Activated naive CD4-positive, alpha-beta T cell treated with anti-CD3 and anti-CD28 coated beads for 36 hours (primary cell): ENCODE data around the gene GPR155. TPM values are rescaled to one million over a fixed set of nuclear protein-coding genes. Genes with fewer than 3 reads are reported as not detected.

ENCODE experiments used
- CTCF ChIA-PET: fragments of 350-600 bp; sonication (Branson Sonifier 250); formaldehyde crosslinking; loops from one replicate; lab custom pipeline; 2021; ENCODE audit warnings: antibody characterized with exemption; lab: Charles Lee
- DNase-seq: peaks from one replicate; pipeline ENCODE4 v3.0.0-alpha.2; 2020
- H3K27ac Mint-ChIP-seq: one replicate; pipeline ENCODE4 v1.8.0; 2021; ENCODE audit warnings: mild to moderate bottlenecking, mixed read lengths
- H3K27me3 Mint-ChIP-seq: one replicate; pipeline ENCODE4 v1.8.0; 2021; ENCODE audit warnings: low read depth, mixed read lengths
- H3K36me3 Mint-ChIP-seq: one replicate; pipeline ENCODE4 v1.8.0; 2021; ENCODE audit warnings: low read depth, mixed read lengths
- H3K4me1 Mint-ChIP-seq: one replicate; pipeline ENCODE4 v1.8.0; 2021; ENCODE audit warnings: low read depth, mixed read lengths
- H3K4me3 Mint-ChIP-seq: one replicate; pipeline ENCODE4 v1.8.0; 2021; ENCODE audit warnings: mild to moderate bottlenecking, moderate library complexity, mixed read lengths
- H3K9me3 Mint-ChIP-seq: one replicate; pipeline ENCODE4 v1.8.0; 2021; ENCODE audit warnings: mixed read lengths
- intact Hi-C: fragments of 100-400 bp; cut with micrococcal nuclease; formaldehyde crosslinking; loops from one replicate; pipeline ENCODE4 v1.15.1; 2023
- total RNA-seq, 2 experiments: library from RNA; stranded (reverse); gene quantifications; one replicate each; pipeline ENCODE4 v1.2.3, GENCODE V29; 2021

GPR155 gene
- total RNA-seq, 2 experiments from 2014 or later = 9.2 to 11.0 TPM

DNA sequence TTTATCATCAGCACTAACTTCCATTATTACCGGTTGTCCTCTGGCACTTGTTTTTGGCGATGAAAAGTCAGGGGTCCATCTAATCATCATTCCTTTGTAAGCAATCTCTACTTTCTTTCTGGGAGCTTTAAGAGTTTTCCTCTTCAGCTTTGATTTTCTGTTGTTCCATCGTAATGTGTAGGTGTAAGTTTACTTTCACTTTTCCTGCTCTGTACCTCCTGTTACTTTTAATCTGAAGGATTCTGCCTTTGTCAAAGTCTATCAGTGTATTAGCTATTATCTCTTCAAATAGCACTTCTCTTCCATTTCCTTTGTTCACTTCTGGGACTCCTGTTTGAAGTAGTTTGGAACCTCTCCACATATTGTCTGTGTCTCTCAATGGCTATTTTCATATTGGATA is 25.5 kb upstream of the GPR155 start:
- DNase-seq = no peak
- CTCF ChIA-PET = interaction anchor here (1.1 kb wide), 1 partner anchor 35 kb away, joined by 4 read pairs; no protein-coding TSS in a partner anchor
- intact Hi-C loops = loop anchor here (2.0 kb wide), 1 partner anchor 20 kb away; no protein-coding TSS in a partner anchor
- no peak overlapping the region for H3K27ac Mint-ChIP-seq
- H3K9me3 Mint-ChIP-seq = peaks cover 28% of the 10 kb centered on the region
- peaks cover 23% of the 10 kb centered on the region for H3K4me1 Mint-ChIP-seq
- H3K4me3 Mint-ChIP-seq = no peak overlapping the region
- H3K36me3 Mint-ChIP-seq = peaks cover 10% of the 10 kb centered on the region
- no peaks in the 10 kb centered on the region for H3K27me3 Mint-ChIP-seq

DNA sequence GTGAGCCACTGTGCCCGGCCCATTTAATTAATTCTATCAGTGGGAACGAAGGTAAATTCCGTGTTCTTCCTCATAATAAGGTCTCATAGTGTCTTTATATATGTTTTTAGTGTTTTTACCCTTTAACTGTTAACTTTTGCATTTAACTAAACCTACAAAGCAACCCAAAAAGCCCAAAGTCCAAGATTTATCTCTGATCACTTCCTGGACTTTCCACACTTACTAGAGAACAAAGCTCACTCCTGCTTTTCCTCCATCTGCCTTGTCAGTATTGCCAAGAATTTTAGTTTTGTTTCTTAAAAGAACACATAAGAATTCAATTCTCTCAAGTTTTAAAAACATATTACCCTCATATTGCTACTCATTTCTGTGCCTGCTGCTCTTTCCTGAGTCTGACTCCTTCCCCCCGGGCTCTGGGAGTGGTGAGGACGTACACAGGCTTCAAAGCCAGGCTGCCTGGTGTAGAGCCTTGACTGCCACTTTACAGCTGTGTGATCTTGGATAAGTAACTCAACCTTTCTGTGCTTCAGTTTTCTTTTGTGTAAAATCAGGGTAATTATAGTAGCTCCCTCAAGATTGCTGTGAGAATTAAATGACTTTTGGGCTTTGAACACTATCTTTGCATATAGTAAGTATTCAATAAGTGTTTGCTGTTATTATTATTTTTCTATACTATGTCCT is 24.9 kb upstream of the GPR155 start:
- CTCF ChIA-PET = interaction anchor here (1.1 kb wide), 1 partner anchor 36 kb away, joined by 4 read pairs; no protein-coding TSS in a partner anchor
- no peak overlapping the region for H3K4me3 Mint-ChIP-seq
- no peak for DNase-seq
- H3K36me3 Mint-ChIP-seq = peaks cover 10% of the 10 kb centered on the region
- intact Hi-C loops = loop anchor here (2.0 kb wide), 1 partner anchor 19 kb away; no protein-coding TSS in a partner anchor
- H3K27me3 Mint-ChIP-seq = no peaks in the 10 kb centered on the region
- H3K4me1 Mint-ChIP-seq = peaks cover 21% of the 10 kb centered on the region
- H3K9me3 Mint-ChIP-seq = peaks cover 32% of the 10 kb centered on the region
- no peak overlapping the region for H3K27ac Mint-ChIP-seq

DNA sequence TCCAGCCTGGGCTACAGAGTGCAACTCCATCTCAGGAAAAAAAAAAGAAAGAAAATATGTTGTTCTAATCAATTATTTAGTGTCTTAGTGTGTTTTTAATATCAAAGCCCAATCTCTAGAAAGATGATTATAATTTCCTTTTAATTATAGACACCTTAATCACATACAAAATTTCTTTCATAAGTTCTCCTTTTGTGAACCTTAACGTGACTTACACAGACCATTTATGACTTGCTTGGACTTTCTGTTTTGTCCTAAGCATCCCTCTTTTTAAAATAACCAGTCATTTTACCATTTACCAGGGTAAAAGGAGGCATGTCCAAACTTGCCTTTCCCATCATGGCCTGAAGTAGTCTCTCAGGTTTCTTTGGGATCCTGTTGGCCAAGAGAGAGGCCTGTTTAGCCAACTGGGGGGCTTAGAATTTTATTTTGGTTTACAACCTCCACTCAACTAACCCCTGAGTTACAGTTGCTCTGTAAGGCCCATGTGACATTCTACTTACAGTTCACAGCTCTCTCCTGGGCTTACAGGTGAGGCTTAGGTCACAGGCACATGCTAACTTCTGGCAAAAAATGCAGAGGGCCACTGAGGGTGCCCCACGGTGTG is 23.9 kb upstream of the GPR155 start:
- H3K9me3 Mint-ChIP-seq = peaks cover 32% of the 10 kb centered on the region
- H3K27me3 Mint-ChIP-seq = no peaks in the 10 kb centered on the region

DNA sequence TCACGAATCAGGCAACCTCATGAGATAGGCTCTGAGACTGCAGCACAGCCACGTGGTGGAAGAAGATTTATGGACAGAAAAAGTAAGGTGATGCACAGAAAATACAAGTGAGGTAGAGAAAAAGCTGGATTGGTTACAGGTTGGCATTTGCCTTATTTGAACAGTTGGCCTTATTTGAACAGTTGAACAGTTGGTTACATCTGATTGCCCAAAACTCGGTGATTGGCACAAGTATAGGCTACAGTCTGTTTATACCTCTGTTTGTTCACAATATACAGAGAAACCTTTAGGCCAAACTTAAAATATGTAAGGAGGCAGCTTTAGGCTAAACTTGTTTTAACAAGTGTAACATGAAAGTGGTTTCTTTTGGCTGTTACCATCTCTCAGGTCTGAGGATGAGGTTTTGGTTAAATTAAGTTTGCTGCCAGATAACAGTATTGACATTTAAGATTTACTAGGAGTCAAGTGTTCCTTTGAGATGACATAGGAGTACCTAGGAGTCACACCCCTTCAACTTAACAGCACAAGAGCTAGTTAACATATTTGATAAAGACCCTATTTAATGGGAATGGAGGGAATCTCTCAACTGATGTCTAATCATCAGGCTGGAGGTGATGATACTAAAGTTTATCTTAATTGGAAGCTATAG is 16.5 kb upstream of the GPR155 start:
- peaks cover 4% of the 10 kb centered on the region for H3K9me3 Mint-ChIP-seq
- H3K36me3 Mint-ChIP-seq = no peaks in the 10 kb centered on the region
- H3K27ac Mint-ChIP-seq = no peak overlapping the region
- CTCF ChIA-PET = interaction anchor here (0.9 to 1.8 kb wide), 3 partner anchors 9 to 42 kb away, joined by 3 to 7 read pairs (median 5); partner anchors contain the start of gene GPR155
- intact Hi-C loops = no loop called here
- H3K4me3 Mint-ChIP-seq = no peak overlapping the region
- no peaks in the 10 kb centered on the region for H3K27me3 Mint-ChIP-seq
- no peaks in the 10 kb centered on the region for H3K4me1 Mint-ChIP-seq
- no peak for DNase-seq

More for the DNA sequence above, 23.9 kb upstream of the GPR155 start:
- intact Hi-C loops = no loop called here
- Mint-ChIP-seq H3K4me1 (peaks cover 15% of the 10 kb centered on the region), H3K27ac (no peak overlapping the region), H3K36me3 (peaks cover 10% of the 10 kb centered on the region), H3K4me3 (no peak overlapping the region)
- CTCF ChIA-PET = interaction anchor here (0.6 kb wide), 1 partner anchor 48 kb away, joined by 5 read pairs; no protein-coding TSS in a partner anchor
- DNase-seq = no peak

DNA sequence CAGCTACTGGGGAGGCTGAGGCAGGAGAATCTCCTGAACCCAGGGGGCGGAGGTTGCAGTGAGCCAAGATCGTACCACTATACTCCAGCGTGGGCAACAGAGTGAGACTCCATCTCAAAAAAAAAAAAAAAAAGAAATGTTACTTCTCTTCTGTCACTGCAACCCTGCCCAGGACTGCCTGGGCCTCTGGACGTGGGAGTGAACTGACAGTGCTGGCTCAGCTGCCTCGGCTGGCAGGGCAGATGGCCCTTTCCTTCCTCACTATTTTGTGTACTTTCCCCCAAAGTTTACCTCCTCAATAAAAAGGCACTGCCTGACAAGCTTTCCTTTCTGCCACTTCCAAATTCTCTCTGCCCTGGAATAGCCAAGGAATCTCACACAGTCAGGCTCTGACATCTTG is 12.5 kb upstream of the GPR155 start:
- Mint-ChIP-seq H3K27ac (no peak overlapping the region), H3K9me3 (no peaks in the 10 kb centered on the region), H3K27me3 (no peaks in the 10 kb centered on the region), H3K4me1 (peaks cover 23% of the 10 kb centered on the region), H3K4me3 (no peak overlapping the region), H3K36me3 (no peaks in the 10 kb centered on the region)
- CTCF ChIA-PET = interaction anchor here (1.0 kb wide), 1 partner anchor 21 kb away, joined by 3 read pairs; no protein-coding TSS in a partner anchor
- no peak for DNase-seq
- intact Hi-C loops = loop anchor here (10.0 kb wide), 1 partner anchor 335 kb away; no protein-coding TSS in a partner anchor

DNA sequence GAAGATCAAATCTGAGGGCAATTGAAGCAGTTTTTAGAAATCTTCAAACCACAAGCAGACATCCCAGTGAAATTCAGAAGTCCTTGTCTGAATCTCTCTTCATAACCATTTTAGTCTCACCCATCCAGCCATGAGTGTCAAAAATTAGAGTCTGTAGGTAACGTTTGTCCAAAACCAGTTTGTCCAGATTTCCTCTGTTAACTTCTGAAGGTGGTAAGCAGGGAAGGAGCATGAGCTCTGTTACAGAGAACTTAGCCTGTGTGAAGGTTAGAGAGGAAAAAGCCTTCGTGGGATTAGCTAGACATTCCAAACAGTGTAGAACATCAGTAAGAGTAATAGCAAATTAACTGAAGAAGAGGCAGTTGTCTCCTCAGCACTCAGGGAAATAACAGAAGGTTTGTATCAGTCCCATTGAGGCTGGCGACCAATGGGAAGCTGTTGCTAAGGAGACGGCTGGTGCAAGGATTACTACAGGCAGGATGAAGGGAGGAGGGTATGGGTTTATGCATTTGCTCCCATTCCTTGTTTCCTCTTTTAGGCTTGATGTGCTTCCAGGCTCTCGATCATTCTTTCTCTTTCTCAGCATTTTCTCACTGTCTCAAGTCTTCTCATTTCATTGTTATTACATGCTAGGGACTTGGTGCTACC is 8.7 kb upstream of the GPR155 start:
- Mint-ChIP-seq H3K4me3 (no peak overlapping the region), H3K36me3 (no peaks in the 10 kb centered on the region), H3K9me3 (no peaks in the 10 kb centered on the region), H3K27me3 (no peaks in the 10 kb centered on the region), H3K27ac (no peak overlapping the region), H3K4me1 (peaks cover 52% of the 10 kb centered on the region)
- intact Hi-C loops = loop anchor here (10.0 kb wide), 1 partner anchor 339 kb away; no protein-coding TSS in a partner anchor
- CTCF ChIA-PET = interaction anchor here (0.8 to 4.1 kb wide), 5 partner anchors 11 to 51 kb away, joined by 3 to 15 read pairs (median 3); no protein-coding TSS in a partner anchor
- no peak for DNase-seq

DNA sequence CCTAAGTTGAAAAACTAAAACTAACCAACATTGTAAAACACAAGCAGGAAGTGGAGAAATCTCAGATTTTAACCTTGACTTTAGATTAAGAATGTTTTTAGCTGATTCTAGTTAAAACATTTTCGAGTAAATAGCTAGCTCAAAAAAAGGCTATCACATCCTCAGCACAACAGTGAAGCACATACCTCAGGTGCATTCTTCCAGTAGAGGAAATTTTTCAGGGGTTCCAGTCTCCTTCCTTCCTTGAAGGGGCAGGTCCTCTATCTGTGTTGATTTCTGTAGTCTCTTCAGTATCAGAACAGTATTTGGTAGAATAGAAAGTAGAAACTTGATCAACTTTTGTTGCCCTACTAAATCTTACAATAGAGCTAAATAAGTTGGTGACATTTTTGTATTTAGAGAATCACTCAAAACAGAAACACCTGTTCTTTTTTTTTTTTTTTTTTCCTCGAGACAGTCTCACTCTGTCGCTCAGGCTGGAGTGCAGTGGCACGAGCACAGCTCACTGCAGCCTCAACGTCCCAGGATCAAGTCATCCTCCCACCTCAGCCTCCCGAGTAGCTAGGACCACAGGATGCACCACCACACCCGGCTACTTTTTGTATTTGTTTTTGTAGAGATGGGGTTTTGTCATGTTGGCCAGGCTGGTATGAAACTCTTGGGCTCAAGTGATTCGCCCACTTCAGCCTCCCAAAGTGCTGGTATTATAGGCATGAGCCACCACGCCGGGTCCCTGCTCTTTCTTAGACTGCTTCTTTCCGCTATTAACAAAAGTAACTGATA is 6.9 kb upstream of the GPR155 start:
- peak; percentile 46 for DNase-seq
- Mint-ChIP-seq H3K27ac (peak overlapping the region; percentile 96), H3K4me1 (peaks cover 66% of the 10 kb centered on the region), H3K9me3 (peaks cover 3% of the 10 kb centered on the region), H3K36me3 (peaks cover 3% of the 10 kb centered on the region), H3K27me3 (no peaks in the 10 kb centered on the region), H3K4me3 (peak overlapping the region; percentile 69)
- CTCF ChIA-PET = interaction anchor here (0.6 to 4.1 kb wide), 12 partner anchors 10 to 195 kb away, joined by 3 to 15 read pairs (median 4); partner anchors contain the start of gene WIPF1
- intact Hi-C loops = loop anchor here (1.0 to 10.0 kb wide), 8 partner anchors 8 to 687 kb away; partner anchors contain the start of gene ATP5MC3

DNA sequence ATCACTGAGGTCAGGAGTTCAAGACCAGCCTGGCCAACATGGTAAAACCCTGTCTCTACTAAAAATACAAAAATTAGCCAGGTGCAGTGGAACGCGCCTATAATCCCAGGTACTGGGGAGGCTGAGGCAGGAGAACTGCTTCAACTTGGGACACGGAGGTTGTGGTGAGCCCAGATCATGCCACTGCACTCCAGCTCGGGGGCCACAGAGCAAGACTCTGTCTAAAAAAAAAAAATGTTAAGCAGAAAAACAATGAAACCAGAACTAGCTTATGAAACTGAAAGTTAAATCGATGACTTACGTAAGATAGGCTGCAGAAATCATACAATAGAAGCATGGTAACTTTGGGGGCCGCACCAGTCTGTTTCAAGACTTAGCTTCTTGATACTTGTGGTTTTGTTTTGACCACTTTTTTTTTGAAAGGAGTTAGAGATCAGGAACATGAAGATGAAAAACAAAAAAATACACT is 6.2 kb upstream of the GPR155 start:
- Mint-ChIP-seq H3K27me3 (no peaks in the 10 kb centered on the region), H3K27ac (peak overlapping the region; percentile 96), H3K4me3 (peak overlapping the region; percentile 69), H3K9me3 (peaks cover 3% of the 10 kb centered on the region), H3K36me3 (peaks cover 3% of the 10 kb centered on the region), H3K4me1 (peaks cover 74% of the 10 kb centered on the region)
- peak; percentile 83 for DNase-seq
- intact Hi-C loops = loop anchor here (1.0 to 10.0 kb wide), 8 partner anchors 8 to 688 kb away; partner anchors contain the start of gene ATP5MC3
- CTCF ChIA-PET = interaction anchor here (0.6 to 4.1 kb wide), 12 partner anchors 9 to 1526 kb away, joined by 3 to 15 read pairs (median 4); partner anchors contain the start of gene WIPF1

DNA sequence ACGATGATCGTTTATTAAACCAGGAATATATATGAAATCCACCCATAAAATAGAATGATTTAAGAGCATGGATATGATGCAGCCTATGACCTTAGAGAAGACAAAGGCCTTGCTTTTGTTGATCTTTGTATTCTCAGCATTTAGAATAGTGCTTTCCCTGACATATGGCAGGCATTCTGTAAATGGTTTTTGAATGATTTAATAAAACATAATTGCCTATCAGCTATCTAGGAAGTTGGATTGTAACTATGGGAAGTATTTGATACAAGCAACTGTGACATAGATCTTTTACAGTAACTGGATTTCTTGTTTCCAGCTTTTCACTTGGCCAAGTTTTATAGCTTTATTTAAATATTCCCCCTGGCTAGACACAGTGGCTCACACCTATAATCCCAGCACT is 5.1 kb upstream of the GPR155 start:
- no peak for DNase-seq
- intact Hi-C loops = loop anchor here (2.0 to 10.0 kb wide), 3 partner anchors 21 to 689 kb away; partner anchors contain the start of gene ATP5MC3
- Mint-ChIP-seq H3K36me3 (peaks cover 3% of the 10 kb centered on the region), H3K4me3 (peak overlapping the region; percentile 28), H3K9me3 (peaks cover 3% of the 10 kb centered on the region), H3K4me1 (peaks cover 75% of the 10 kb centered on the region), H3K27ac (peak overlapping the region; percentile 68), H3K27me3 (no peaks in the 10 kb centered on the region)
- CTCF ChIA-PET = interaction anchor here (1.4 to 4.1 kb wide), 3 partner anchors 55 to 196 kb away, joined by 3 to 15 read pairs (median 7); no protein-coding TSS in a partner anchor

DNA sequence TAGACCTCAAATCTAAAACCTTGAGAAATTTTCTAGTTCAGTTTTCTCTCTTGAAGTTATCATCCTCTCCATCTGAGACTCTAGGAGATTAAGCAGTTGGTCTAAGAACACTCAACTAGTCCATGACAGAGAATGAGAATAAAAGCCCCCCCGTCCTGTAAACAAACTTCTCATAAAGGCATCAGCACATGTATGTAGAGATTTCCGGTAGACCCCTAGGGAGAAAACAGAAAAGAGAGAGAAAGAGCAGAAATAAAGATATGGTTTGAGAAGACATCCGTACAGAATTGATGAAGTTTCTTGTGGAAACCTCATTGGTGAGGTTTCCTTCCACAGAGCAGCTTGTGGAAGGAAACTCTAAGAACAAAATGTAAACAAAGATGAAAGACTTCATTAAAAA is 3.2 kb upstream of the GPR155 start:
- Mint-ChIP-seq H3K36me3 (peaks cover 5% of the 10 kb centered on the region), H3K27me3 (no peaks in the 10 kb centered on the region), H3K9me3 (peaks cover 3% of the 10 kb centered on the region), H3K4me1 (peaks cover 61% of the 10 kb centered on the region), H3K27ac (peak overlapping the region; percentile 68), H3K4me3 (peak overlapping the region; percentile 73)
- intact Hi-C loops = loop anchor here (10.0 kb wide), 1 partner anchor 345 kb away; no protein-coding TSS in a partner anchor
- DNase-seq = no peak
- CTCF ChIA-PET = interaction anchor here (0.6 kb wide), 1 partner anchor 17 kb away, joined by 3 read pairs; no protein-coding TSS in a partner anchor
